ENCODE results near the gene PPP4R1.

DNA sequence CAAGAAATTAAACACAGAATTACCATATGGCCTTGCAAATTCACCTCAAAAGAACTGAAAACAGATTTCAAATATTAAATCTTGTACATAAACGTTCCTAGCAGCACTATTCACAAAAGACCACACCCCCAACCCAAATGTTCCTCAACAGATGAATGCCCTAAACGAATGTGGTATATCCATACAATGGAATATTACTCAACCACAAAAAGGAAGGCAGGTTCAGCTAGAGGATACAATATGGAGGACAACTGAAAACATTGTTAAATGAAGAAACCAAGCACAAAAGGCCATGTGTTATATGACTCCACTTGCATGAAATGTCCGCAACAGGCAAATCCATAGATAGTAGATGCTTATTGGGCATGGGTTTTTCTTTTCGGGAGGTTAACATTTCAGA, 61.7 kb downstream of the PPP4R1 start:
- TF ChIP-seq, protein P1, sequence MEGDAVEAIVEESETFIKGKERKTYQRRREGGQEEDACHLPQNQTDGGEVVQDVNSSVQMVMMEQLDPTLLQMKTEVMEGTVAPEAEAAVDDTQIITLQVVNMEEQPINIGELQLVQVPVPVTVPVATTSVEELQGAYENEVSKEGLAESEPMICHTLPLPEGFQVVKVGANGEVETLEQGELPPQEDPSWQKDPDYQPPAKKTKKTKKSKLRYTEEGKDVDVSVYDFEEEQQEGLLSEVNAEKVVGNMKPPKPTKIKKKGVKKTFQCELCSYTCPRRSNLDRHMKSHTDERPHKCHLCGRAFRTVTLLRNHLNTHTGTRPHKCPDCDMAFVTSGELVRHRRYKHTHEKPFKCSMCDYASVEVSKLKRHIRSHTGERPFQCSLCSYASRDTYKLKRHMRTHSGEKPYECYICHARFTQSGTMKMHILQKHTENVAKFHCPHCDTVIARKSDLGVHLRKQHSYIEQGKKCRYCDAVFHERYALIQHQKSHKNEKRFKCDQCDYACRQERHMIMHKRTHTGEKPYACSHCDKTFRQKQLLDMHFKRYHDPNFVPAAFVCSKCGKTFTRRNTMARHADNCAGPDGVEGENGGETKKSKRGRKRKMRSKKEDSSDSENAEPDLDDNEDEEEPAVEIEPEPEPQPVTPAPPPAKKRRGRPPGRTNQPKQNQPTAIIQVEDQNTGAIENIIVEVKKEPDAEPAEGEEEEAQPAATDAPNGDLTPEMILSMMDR (IDR thresholded peaks at IDR 0.05): no peak
- TF ChIP-seq POLR2AphosphoS5 (IDR thresholded peaks at IDR 0.05): no peak
